ENCODE results near the gene POLR3B. TPM values are rescaled to one million over a fixed set of nuclear protein-coding genes. Genes with fewer than 3 reads are reported as not detected.
A peak's percentile ranks its signal among the peaks of the same experiment; 100 is the strongest.

Gene POLR3B
- total RNA-seq, 2 donors from 2014 or later, result 9.0 to 12.4 TPM

DNA sequence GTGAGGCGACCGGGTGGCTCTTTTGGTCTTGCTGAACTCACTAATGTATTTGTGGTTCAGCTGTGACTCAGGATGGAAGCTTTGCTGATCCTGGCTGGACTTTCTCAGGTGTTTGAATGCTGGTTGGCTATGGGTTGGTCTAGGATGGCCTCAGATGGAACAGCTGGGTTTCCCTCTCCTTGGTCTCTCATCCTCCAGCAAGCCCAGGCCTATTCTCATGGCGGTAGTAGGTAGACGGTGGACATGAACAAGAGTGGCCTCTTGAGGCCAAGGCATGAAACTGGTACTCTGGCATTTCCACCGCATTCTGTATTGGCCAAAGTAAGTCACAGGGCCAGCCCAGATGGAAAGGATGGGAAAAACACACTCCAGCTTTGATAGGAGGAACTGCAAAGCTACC is 11.8 kb upstream of the POLR3B start:
- 27 to 54% methylated on average over 2 to 5 of the region's 5 CpGs for WGBS, 2 experiments (ENCODE audit: insufficient coverage in 1 of 2, insufficient read length in 1 of 2)

DNA sequence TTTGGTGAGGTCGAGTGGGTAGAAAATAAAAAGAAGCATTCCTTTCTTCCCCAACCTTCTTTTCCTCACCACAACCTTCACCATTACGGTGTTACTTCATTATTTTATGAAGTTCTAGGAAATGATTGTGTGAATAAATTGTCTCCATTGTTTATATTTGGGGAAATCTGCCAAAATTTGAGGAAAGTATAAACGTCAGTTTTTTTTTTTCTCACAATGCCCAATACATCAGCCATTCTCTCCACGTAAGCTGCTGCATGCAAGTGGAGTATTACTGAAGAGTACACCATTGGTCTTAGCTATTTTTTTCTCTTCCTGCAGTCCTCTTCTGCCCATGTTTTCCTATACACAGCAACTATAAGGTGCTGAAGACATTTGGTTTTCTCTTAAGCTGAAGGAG is 9.1 kb upstream of the POLR3B start:
- DNase-seq, result no peak
- Mint-ChIP-seq H3K27me3 (ENCODE audit: insufficient read depth) (no peaks in the 10 kb centered on the region), H3K27ac (no peak overlapping the region), H3K36me3 (ENCODE audit: low read depth) (peaks cover 2% of the 10 kb centered on the region), H3K4me3 (no peak overlapping the region), H3K4me1 (no peaks in the 10 kb centered on the region), H3K9me3 (no peaks in the 10 kb centered on the region)
- Histone ChIP-seq H3K36me3 (ENCODE audit: control insufficient read depth, insufficient read depth, low read length) (no peaks in the 10 kb centered on the region), H3K27ac (ENCODE audit: low read depth, low read length) (no peak overlapping the region), H3K4me3 (ENCODE audit: low read length) (no peak overlapping the region), H3K9ac (ENCODE audit: extremely low read depth, low read length, poor library complexity, severe bottlenecking) (no peak overlapping the region), H3K9me3 (ENCODE audit: control insufficient read depth, low read length) (no peaks in the 10 kb centered on the region), H3K4me1 (ENCODE audit: control insufficient read depth, insufficient read depth, low read length) (no peaks in the 10 kb centered on the region), H3K27me3 (ENCODE audit: control insufficient read depth, insufficient read depth, low read length, poor library complexity, severe bottlenecking) (peaks cover 9% of the 10 kb centered on the region)
- WGBS, 2 experiments (ENCODE audit: insufficient coverage in 1 of 2, insufficient read length in 1 of 2), result 90 to 92% methylated on average over 2 of the region's 4 CpGs
- TF ChIP-seq, protein P1, sequence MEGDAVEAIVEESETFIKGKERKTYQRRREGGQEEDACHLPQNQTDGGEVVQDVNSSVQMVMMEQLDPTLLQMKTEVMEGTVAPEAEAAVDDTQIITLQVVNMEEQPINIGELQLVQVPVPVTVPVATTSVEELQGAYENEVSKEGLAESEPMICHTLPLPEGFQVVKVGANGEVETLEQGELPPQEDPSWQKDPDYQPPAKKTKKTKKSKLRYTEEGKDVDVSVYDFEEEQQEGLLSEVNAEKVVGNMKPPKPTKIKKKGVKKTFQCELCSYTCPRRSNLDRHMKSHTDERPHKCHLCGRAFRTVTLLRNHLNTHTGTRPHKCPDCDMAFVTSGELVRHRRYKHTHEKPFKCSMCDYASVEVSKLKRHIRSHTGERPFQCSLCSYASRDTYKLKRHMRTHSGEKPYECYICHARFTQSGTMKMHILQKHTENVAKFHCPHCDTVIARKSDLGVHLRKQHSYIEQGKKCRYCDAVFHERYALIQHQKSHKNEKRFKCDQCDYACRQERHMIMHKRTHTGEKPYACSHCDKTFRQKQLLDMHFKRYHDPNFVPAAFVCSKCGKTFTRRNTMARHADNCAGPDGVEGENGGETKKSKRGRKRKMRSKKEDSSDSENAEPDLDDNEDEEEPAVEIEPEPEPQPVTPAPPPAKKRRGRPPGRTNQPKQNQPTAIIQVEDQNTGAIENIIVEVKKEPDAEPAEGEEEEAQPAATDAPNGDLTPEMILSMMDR (conservative IDR thresholded peaks at IDR 0.05), result no peak

More for the DNA sequence above, 11.8 kb upstream of the POLR3B start:
- H3K36me3 Mint-ChIP-seq (ENCODE audit: low read depth), result peaks cover 2% of the 10 kb centered on the region
- no peaks in the 10 kb centered on the region for H3K9me3 Mint-ChIP-seq
- Histone ChIP-seq H3K27ac (ENCODE audit: low read depth, low read length) (no peak overlapping the region), H3K4me1 (ENCODE audit: control insufficient read depth, insufficient read depth, low read length) (no peaks in the 10 kb centered on the region), H3K9ac (ENCODE audit: extremely low read depth, low read length, poor library complexity, severe bottlenecking) (no peak overlapping the region), H3K9me3 (ENCODE audit: control insufficient read depth, low read length) (no peaks in the 10 kb centered on the region), H3K4me3 (ENCODE audit: low read length) (no peak overlapping the region), H3K27me3 (ENCODE audit: control insufficient read depth, insufficient read depth, low read length, poor library complexity, severe bottlenecking) (no peaks in the 10 kb centered on the region), H3K36me3 (ENCODE audit: control insufficient read depth, insufficient read depth, low read length) (no peaks in the 10 kb centered on the region)
- no peak overlapping the region for H3K4me3 Mint-ChIP-seq
- DNase-seq, result peak; percentile 89
- TF ChIP-seq, protein P1 (conservative IDR thresholded peaks at IDR 0.05), result peak; percentile 76
- H3K27me3 Mint-ChIP-seq (ENCODE audit: insufficient read depth), result no peaks in the 10 kb centered on the region
- no peak overlapping the region for H3K27ac Mint-ChIP-seq
- peaks cover 4% of the 10 kb centered on the region for H3K4me1 Mint-ChIP-seq

DNA sequence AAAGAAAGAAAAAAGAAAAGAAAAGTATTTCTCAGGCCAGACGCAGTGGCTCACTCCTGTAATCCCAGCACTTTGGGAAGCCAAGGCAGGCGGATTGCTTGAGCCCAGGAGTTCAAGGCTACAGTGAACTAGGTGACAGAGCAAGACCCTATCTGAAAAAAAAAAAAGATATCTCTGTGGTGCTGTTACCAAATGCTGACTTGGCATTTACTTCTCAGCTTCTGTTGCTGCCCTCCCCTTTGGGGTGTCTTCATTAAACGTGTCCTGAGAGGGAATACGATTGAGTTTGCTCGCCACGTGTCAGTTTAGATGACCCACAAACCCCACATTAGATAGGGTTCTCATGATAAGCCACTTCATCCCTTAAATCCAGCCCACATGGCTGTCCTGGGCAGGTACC is 4.4 kb upstream of the POLR3B start:
- TF ChIP-seq, protein P1 (conservative IDR thresholded peaks at IDR 0.05), result no peak

More for the DNA sequence above, 4.4 kb upstream of the POLR3B start:
- peaks cover 9% of the 10 kb centered on the region for H3K27me3 ChIP-seq (ENCODE audit: control insufficient read depth, insufficient read depth, low read length, poor library complexity, severe bottlenecking)
- H3K27ac ChIP-seq (ENCODE audit: low read depth, low read length), result no peak overlapping the region
- no peaks in the 10 kb centered on the region for H3K4me1 ChIP-seq (ENCODE audit: control insufficient read depth, insufficient read depth, low read length)
- 85 to 94% methylated on average over 6 of the region's 6 CpGs for WGBS, 2 experiments (ENCODE audit: insufficient coverage in 1 of 2, insufficient read length in 1 of 2)
- Mint-ChIP-seq H3K4me3 (no peak overlapping the region), H3K4me1 (peaks cover under 1% of the 10 kb centered on the region), H3K9me3 (no peaks in the 10 kb centered on the region), H3K27ac (no peak overlapping the region), H3K27me3 (ENCODE audit: insufficient read depth) (no peaks in the 10 kb centered on the region), H3K36me3 (ENCODE audit: low read depth) (no peaks in the 10 kb centered on the region)
- DNase-seq, result no peak
- H3K36me3 ChIP-seq (ENCODE audit: control insufficient read depth, insufficient read depth, low read length), result no peaks in the 10 kb centered on the region
- no peak overlapping the region for H3K9ac ChIP-seq (ENCODE audit: extremely low read depth, low read length, poor library complexity, severe bottlenecking)
- no peak overlapping the region for H3K4me3 ChIP-seq (ENCODE audit: low read length)
- H3K9me3 ChIP-seq (ENCODE audit: control insufficient read depth, low read length), result no peaks in the 10 kb centered on the region
